NCI-H1417 (cell line): ENCODE data around the gene ARPP21.

Source experiments
- DNase-seq, 3 experiments: peaks; one replicate each; lab custom pipeline; 2025; lab: John Stamatoyannopoulos, UW

Gene ARPP21

DNA sequence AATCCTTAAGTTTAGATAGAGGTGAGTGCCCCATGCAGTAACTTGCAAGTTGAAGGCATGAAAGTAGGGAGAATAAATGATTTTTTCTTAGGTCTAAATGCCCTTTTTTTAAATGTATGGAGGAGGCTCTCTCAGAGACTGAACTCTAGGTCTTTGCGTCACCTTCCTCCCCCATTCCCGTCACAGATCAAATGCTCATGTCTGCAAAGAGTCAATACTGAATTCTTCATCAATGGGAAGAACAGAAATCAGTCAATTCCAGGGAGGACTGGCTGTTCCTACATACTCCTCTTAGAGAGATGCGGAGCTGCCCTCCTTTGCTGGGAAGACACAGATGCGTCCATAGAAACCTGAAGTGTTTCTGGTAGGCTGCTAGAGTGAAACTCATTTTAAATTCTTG is 98.2 kb downstream of the ARPP21 start:
- no peak for DNase-seq

DNA sequence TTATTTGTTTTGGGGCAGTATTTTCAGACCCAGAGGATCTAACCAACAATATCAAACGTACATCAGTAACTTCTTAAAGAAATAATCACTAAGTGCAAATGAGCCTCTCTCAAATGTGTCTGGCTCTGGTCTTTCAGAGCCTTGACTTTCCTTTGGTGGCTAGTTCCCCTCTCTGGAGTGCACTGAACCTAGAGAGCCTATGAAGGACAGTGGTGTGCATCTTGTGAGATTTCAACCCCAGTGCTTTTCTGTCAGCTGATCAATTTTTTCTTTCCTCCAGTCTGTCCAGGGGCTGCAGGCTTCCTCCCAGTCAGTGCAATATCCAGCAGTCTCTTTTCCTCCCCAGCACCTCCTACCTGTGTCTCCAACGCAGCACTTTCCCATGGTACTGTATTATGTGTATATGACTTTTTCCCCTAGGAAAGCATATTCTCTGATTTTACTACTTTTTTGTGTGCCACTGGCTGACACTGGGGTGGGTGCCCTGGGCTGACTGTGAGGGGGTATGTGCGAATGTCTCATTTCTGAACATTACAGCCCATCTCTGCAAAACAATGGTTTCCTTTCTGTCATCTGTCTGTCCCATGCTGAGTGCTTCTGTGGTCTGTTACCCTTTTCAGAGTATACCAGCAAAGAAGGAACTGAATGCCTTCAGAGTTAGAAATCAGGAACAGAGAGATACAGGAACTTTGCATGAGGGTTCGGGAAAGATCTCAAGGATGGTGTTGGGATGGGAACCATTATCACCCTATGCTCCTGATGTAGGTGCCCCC is 98.8 kb downstream of the ARPP21 start:
- DNase-seq = no peak

DNA sequence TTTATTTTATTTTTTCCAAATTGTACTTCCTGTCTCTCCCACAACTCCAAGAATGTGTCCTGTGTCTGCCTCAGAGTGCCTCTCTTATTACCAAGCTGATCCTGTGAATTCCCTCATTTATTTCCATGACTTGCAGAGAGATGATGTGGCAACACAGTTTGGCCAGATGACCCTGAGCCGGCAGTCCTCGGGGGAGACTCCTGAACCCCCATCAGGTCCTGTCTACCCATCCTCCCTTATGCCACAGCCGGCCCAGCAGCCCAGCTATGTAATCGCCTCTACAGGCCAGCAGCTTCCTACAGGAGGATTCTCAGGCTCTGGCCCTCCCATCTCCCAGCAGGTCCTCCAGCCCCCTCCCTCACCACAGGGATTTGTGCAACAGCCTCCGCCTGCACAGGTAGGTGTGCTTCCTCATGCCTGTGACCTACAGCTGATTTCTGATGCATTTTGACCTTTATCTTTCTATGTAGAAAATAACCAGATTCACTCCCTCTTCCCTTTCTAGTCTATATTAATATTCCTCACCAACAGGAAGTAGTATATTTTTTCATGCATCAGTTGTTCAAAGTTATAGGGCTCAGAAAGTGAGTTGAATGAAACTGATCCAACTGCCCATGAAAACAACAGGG is 100.0 kb downstream of the ARPP21 start:
- no peak for DNase-seq

DNA sequence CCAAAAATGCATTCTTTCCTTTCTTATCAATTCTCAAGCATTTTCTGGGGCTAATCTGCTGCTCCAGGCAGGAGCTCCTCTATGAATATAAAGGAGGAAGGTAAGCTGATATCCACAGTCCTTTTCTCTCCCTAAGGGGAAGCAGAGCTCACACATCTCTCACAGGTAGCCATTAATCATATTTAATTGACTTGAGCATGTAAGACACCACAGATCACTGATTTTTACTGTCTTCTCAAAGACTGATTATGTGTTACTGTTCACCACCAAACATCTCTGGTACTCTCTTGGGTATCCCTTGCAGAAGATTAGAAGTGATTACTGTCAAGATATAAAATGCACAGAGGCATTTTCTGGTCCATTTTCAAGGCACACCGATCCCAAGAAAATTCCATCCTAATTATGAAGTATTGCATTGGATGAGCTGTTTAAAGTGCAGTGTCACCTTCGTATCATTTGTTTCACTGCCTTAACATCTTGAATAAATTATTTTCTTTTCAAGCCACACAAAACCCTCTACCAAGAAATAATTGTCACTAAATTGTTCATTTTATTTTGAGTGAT is 100.7 kb downstream of the ARPP21 start:
- DNase-seq = peak; percentile 18 to 63 (median 56)

DNA sequence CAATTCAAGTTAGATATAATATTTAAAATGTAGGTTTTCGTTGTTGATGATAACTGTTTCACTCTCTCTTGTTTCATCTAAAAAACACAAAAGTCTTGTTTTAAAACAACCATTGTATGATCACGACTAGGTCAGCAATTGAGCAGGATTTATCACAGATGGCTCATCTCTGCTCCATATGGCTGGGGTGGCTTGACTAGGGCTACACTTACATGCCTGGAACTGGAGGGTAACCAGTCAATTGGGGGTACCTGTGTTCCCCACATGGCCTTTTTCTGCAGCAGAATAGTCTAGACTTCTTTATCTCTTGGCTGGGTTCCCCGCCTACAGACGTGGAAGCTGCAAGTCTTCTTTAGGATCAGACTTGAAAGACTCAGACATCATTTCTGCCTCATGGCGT is 103.9 kb downstream of the ARPP21 start:
- DNase-seq = no peak

DNA sequence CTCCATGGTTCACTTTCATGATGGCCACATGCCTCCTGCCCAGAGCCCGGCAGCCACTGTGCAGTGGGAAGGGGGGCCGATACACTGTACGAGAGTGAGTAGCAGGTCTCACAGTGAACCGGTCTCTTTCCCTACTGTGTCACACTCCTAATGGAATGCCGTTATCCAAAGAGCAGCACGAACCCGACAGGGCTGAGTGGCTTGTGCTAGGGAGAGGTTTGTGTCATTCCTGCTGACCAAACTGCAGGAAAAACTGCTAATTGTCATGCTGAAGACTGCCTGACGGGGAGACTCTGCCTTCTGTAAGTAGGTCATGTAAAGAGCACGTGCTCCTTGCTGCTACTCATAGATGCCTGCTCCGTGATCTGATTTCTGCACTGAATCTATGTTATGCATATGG is 105.1 kb downstream of the ARPP21 start:
- no peak for DNase-seq

DNA sequence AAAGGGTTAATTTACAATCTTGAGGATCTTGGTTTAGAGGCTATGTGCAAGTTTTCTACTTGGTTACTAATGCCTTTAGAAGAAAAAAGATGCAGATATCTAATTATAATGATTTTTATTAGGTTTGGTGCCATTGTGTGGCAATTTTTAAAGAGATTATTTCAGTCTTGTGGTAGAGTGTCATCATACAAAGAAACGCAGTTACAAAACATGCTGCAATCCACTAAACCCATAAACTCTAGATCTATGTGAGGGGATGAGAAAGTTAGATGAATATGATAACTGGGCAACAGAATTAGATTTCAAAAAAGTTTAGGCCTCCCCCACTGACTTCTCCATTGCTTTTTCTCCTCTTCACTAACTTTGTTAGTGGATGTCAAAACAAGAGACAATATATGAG is 106.0 kb downstream of the ARPP21 start:
- DNase-seq = no peak

DNA sequence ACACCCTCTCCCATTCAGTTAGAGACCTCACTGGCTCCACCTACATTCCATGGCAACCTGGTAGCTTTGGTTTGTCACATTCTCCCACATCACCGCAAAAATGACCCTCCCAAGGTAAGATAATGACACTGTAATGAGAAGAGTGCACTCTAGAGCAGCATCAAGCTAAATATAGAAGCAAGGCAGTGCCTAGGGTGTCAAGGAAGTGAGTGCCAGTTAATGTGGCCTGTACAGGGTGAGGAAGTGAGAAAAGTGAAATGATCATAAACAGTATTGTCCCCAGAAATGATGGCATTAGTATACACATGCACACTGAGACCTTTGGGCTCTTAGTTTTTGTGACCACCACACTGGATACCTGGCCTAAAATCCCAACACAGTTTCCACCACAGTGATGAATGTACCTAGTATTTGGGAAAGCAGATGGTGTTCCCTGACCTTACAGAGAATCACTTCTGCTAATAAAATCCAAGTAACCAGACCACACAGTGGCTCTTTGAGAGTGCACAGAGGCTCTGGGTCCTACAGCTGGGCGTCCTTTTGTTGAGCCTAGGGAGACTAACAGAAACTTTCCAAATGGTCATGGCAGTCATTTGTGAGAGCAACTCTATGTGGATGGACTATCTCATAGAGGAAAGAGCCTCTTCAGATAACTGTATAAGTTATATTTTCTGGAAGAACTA is 106.6 kb downstream of the ARPP21 start:
- no peak for DNase-seq

DNA sequence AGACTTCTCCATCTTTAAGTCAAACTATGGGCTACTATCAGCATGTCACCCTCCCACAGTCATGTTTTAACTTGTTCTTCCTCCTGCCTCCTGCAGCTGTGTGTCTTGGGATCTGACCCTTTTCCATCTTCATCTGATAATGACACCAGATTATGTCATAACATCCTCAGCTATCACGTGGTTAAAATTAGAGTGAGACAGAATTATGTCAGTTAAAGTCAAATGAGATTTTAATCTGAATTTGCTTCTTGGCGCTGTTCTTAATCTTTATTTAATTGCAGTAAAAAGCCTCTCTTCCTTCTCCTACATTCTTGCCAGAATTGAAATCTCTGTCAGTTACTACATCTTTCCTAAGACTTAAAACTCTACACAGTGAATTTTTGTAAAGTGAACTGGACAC is 107.2 kb downstream of the ARPP21 start:
- no peak for DNase-seq

DNA sequence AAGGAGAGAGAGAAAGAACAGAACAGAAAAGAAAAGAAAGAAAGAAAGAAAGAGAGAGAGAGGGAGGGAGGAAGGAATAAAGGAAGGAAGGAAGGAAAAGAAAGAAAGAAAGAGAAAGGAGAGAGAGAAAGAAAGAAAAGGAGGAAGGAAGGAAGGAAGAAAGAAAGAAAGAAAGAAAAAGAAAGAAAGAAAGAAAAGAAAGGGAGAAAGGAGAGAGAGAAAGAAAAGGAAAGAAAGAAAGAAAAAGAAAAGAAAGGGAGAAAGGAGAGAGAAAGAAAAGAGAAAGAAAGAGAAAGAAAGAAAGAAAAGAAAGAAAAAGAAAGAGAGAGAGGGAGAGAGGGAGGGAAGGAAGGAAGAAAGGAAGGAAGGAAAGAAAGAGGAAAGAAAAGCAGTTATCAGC is 108.8 kb downstream of the ARPP21 start:
- DNase-seq = no peak

DNA sequence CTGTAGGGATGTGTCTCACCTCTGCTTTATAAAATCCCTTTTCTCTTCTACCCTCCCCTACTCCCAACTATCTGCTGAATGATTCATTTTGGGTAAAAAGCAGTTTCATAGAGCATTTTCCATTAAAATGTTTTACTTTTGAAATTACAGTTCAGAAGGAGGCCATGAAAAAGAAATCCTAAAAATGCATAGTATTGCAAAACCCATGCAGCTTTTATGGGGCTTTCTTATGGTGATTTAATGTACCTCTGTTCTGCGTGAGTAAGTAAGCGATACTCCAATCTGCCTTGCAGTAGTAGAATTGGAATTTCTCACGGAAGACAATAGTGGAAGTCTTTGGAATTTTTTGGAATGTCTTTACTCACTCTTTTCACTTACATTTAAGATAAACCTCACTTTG is 111.9 kb downstream of the ARPP21 start:
- no peak for DNase-seq

DNA sequence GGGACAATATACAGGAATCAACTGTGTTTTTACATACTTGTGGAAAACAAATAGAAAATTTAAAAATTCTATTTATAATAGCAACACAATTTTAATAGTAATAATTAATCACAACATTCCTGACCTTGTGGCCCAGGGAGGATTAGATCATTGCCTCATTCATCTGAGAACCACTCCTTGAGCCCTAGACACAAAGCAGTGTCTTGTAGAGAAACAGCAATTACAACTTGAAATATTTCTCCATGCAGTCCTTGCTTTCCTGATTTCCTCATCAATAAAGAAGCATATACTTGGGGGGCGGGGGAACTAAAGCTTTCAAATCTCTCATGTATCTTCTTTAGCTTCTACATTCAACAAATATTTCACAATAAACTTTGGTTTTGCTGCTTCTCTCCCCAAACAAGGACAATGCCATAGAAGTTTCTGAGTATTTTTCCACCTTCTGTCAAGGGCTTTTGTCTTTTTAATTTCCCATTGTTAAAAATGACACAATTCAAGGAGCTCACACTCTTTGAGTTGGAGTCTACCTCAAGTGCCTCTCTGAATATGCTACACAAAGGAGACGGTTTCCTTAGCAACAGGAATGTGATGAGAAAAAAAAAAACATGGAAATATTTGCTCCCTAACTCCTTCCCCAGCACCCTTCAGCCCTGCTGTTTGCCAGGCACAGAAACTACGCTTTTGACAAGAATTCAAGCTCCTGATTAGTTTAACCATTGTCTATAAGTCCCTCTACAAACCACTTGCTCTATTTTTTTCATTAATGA is 118.8 kb downstream of the ARPP21 start:
- DNase-seq = peak in 2 of 3 experiments; percentile 18 to 66

DNA sequence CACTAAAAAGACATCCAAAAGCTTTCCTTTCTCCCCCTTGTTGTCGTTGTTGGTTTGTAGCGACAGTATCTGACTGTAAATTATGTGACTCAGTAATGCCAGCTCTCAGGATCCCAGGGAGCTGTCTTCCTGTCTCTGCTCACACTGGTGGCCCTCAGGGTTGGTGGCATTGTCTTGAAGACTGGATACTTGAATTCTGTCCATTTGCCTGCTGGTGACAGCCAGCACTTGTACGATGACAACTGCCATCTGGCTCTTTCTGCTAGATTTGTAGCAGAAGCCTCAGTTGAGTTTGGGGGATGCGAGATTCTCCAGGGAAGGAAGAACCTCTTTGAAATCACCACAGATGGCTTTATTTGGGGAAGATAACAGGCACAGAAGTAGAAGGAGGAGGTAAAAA is 120.8 kb downstream of the ARPP21 start:
- DNase-seq = no peak

DNA sequence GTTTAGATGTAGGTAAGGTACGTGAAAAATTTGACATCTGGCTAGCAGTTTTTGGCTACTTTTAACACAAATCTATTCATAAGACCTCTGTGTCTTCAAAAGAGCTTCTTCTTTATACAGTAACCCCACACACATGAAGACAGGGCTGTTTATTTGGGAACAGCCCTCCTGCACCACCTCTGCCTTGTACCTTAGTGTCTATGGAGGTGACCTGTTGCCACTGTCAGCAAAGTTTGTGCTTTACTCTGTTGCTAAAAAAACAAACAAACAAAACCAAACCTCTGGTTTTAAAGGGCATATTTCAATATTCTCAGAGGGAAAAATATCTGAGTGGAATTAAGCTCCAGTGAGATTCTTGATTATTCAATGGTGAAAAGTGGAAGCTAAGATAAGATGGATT is 122.0 kb downstream of the ARPP21 start:
- no peak for DNase-seq

DNA sequence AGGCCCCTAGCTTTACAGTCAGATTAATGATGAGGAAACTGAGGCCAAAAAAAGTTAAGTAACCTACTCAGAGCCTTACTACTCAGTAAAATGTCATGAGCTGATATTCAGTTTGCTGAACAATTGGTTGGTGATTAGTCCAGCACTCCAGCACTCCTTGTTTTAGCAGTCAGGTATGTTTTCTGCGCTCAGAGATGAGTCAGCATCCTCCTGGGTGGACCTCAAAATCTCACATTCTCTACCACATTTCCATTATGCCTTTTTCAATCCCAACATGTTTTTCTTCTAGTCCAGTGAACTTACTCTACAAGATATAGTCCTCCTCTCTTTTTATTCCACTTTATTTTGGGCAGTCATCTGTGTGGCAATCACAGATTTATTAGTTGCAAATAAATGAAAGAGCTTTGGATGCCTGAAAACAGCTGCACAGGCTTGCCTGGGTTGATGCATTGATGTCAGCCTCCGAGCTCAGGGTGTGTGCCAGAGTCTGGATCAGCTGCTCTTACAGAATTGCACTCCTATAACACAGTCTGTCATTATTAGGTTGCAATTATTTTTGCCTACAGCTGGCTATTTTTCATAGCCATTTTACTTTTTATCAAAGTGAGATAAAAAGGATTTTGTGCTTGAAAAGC is 133.2 kb downstream of the ARPP21 start:
- peak in 2 of 3 experiments; percentile 54 to 66 for DNase-seq

DNA sequence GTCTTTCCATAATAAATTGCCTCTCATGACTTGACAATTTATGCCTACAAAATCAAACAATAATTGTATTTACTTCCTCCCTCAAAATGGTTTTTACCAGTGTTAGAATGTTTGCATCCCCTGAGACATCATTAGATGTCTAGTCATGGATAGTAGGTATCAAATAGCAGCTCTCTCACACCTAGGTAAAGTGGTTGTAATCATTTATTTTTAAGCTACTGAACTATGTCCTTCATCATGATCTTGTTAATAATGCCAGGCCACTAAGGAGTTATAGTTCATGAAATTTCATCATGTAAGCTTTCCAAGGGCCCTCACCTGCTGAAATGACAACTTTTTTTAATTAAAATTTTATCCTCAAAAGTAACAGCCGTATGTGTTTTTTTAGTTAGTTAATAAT is 134.1 kb downstream of the ARPP21 start:
- DNase-seq = peak in 1 of 3 experiments; percentile 68

DNA sequence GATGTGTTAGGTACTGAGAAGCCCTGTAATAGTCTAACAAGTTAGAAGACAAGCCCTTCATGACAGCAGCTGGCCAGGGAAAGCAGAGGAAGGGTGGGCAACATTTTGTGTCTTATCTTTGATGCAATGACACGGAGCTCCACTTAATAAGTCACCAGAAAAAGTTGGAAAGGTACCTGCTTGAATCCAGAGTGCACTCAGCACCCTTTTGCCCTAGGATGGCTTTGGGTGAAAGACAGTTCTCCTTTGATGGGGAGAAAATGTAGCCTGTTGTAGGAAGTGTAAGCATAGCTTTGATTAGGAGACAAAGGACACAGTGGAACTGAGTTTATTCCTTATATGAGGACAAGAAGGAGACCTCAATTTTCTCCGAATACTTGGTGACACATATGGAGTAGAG is 137.0 kb downstream of the ARPP21 start:
- DNase-seq = no peak

DNA sequence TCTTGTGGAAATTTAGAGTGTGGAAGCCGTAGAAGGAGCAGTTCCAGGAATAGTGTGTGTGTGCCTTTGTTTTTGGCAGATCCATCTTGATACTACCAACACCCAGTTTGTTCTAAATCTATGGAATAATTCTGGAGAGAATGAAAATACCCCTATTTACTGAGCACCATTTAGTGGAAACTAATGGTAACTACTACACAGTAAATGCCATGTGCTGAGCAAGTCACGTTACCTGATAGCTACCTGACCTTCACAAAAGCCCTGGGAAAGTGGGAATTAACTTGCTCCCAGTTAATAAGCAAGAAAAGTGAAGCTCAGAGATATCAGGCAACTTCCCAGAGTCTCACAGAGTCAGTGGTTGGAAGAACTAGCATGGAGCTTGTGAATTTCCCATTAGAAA is 137.7 kb downstream of the ARPP21 start:
- DNase-seq = no peak

DNA sequence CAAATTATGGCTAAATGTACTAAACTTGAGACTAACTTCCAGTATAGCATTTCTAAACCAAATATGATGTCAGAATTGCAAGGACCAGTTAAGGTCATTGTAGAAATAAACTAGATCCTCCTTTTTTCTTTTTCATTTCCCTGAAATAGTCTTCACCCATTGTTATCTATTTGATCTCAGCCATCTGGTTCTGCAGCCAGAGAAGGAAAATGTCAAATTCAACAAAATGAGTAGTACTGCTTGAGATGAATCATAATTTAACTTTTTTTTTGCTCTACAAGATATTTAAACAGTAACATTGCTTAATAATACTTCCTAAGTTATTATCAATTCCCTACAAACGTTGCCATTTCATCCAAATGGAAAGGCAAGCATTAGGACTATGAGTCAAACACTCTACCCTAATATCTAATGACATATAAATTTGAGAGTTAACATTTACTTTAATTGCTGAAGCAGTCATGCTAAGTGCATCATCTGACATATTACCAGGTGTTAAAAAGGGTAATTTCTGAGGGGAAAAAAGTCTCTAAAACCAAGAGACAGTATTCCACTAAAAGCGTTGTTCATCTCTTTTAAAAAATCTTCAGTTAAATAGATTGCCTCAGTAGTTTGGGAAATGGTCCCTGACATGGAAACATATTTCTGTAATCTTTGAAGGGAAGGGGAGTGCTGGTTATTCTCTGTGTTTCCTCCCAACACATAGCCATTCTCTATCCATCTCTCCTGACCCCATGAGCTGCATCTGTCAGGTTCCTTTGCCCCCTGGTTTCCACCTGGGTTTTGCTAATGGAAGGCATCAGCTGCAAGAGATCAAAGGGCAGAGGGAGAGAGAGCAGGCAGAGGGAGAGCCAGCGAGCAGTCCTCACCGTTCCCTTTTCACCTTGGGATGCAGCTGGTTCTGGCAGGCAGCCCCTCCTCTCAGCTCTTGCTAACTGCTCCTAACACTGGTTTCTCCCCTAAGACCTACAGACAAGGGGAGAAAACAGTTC is 138.5 kb downstream of the ARPP21 start:
- peak in 1 of 3 experiments; percentile 8 for DNase-seq

DNA sequence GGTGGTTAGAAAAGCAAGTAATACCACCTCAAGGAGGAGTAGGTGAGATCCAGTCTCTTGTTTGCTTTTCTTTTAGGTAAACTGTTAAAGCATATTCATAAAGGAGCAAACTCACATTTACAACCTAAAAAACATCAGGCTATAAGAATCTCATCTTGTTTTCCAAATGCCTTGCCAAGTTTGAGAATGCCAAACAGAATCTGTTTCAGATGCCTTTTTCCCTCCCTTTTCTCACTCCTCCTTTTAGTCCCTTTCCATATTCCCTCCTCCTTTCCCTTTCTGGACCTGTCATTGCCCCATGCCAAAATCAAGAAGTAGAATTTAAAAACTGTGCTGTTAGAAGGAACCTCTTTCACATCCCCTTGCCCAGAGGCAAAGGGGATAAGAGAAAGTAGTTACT is 140.3 kb downstream of the ARPP21 start:
- DNase-seq = no peak
